BE2C (cell line): ENCODE results near the gene AKT3.

ENCODE experiments used
- DNase-seq: peaks from one replicate; pipeline ENCODE4 v3.0.0-alpha.2; 2020
- H3K27me3 ChIP-seq: fragments of 250-450 bp; sonication (Bioruptor Pico); 2 replicates; pipeline ENCODE4 v1.5.1; 2020; ENCODE audit warnings: mild to moderate bottlenecking
- H3K36me3 ChIP-seq: fragments of 250-450 bp; sonication (Bioruptor Pico); 2 replicates; pipeline ENCODE4 v1.5.1; 2020; ENCODE audit warnings: mild to moderate bottlenecking
- H3K4me1 ChIP-seq: fragments of 250-450 bp; sonication (Bioruptor Pico); 2 replicates; pipeline ENCODE4 v1.5.1; 2020
- H3K4me3 ChIP-seq: 2 replicates; pipeline ENCODE4 v1.5.1; 2011; ENCODE audit warnings: low read depth, low read length
- H3K9me3 ChIP-seq: fragments of 250-450 bp; sonication (Bioruptor Pico); 2 replicates; pipeline ENCODE4 v1.5.1; 2020
- CTCF ChIP-seq: IDR thresholded peaks from 2 replicates; pipeline ENCODE4 v1.5.1; 2012; ENCODE audit warnings: mild to moderate bottlenecking, low read depth, low read length

Gene AKT3

GRCh38 chr1:243462929-243463697 lies 386.9 kb downstream of the AKT3 start:
- Histone ChIP-seq H3K4me3 (no peak overlapping the region), H3K9me3 (no peaks in the 10 kb centered on the region), H3K36me3 (no peaks in the 10 kb centered on the region), H3K4me1 (peaks cover 12% of the 10 kb centered on the region), H3K27me3 (no peaks in the 10 kb centered on the region)
- no peak for TF ChIP-seq CTCF
- no peak for DNase-seq

GRCh38 chr1:243461700-243462099 lies 388.3 kb downstream of the AKT3 start:
- Histone ChIP-seq H3K4me3 (no peak overlapping the region), H3K9me3 (no peaks in the 10 kb centered on the region), H3K27me3 (no peaks in the 10 kb centered on the region), H3K4me1 (peaks cover 12% of the 10 kb centered on the region), H3K36me3 (no peaks in the 10 kb centered on the region)
- no peak for TF ChIP-seq CTCF
- no peak for DNase-seq

DNA sequence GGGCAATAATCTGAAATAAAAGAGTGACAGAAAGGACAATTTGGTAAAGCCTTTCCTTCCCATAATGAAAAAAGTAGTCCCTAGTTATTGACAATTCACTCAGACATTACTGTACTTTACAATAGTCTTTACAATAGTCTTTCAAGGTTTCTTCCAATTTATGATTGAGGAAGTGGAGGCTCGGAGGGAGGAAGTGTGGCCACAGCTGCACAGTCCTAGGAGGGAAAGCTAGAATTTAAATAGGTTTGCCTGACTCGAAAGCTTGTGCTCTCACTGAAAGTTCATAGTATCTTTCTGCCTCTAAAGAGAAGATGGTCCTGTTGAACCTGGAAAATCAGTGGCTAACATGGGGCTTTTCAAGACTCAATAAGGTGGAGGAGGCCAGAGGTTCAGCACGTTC lies 391.0 kb downstream of the AKT3 start:
- Histone ChIP-seq H3K4me3 (no peak overlapping the region), H3K4me1 (no peaks in the 10 kb centered on the region), H3K9me3 (no peaks in the 10 kb centered on the region), H3K36me3 (no peaks in the 10 kb centered on the region), H3K27me3 (no peaks in the 10 kb centered on the region)
- DNase-seq, result no peak
- no peak for TF ChIP-seq CTCF

DNA sequence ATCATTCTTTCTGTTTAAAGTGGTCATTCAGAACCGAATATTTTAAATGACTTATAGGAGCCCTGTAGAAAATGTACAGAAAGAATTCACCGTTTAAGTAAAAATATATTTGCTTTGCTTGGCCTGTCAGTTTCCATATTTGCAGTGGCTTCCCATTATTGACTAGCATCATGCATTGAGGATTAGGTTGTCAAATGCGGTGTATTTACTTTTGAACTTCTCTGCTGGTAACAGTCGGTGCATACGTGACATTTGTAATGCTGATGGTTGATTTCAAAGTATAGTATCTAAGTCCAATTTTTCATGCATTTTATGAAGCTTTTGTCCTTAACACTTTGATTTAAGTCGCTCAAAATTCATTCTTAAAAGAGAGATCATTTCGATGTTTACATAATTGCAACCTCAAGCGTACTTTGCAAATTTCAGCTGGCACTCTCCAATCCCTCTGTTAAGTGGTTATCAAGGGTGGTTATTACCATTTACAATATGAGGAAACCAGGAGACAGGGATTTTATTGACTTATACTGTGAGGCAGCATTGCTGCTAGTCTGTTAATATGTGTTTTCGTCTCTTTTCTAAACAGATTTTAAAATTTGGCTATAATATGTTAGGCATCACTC lies 392.6 kb downstream of the AKT3 start:
- Histone ChIP-seq H3K27me3 (no peaks in the 10 kb centered on the region), H3K4me3 (no peak overlapping the region), H3K36me3 (no peaks in the 10 kb centered on the region), H3K4me1 (no peaks in the 10 kb centered on the region), H3K9me3 (no peaks in the 10 kb centered on the region)
- DNase-seq, result no peak
- TF ChIP-seq CTCF, result no peak

- H3K4me3 ChIP-seq, result no peak overlapping the region
- no peak for TF ChIP-seq CTCF
- no peaks in the 10 kb centered on the region for H3K9me3 ChIP-seq
- H3K36me3 ChIP-seq, result no peaks in the 10 kb centered on the region
- H3K4me1 ChIP-seq, result no peaks in the 10 kb centered on the region
- H3K27me3 ChIP-seq, result no peaks in the 10 kb centered on the region
- DNase-seq, result no peak
Observed at GRCh38 chr1:243455760-243456651, 394.0 kb downstream of the AKT3 start.
